Fibroblast of lung (primary cell): ENCODE results near the gene HAUS7. TPM values are rescaled to one million over a fixed set of nuclear protein-coding genes. Genes with fewer than 3 reads are reported as not detected.
A peak's percentile ranks its signal among the peaks of the same experiment; 100 is the strongest.

Experiments
- DNase-seq, 2 donors: peaks; one replicate each; pipeline versions ENCODE4 v3.0.0 to v3.0.0-alpha.2; 2010; ENCODE audit warnings: low read depth in 2 of 2
- H2AFZ ChIP-seq: 2 replicates; pipeline ENCODE4 v1.5.1; 2012; ENCODE audit warnings: low read length, control low read depth, inconsistent platforms
- H3K27ac ChIP-seq: 2 replicates; pipeline ENCODE4 v1.5.1; 2011; ENCODE audit warnings: low read length, control low read depth; ENCODE audit not compliant: insufficient read depth
- H3K27me3 ChIP-seq: 2 replicates; pipeline ENCODE4 v1.5.1; 2011; ENCODE audit warnings: mild to moderate bottlenecking, low read length; ENCODE audit not compliant: control insufficient read depth, insufficient read depth
- H3K36me3 ChIP-seq: 2 replicates; pipeline ENCODE4 v1.5.1; 2011; ENCODE audit warnings: low read length; ENCODE audit not compliant: control insufficient read depth, insufficient read depth
- H3K4me1 ChIP-seq: 2 replicates; pipeline ENCODE4 v1.5.1; 2011; ENCODE audit warnings: low read length; ENCODE audit not compliant: control insufficient read depth, insufficient read depth; ENCODE audit errors: extremely low read depth
- H3K4me2 ChIP-seq: 2 replicates; pipeline ENCODE4 v1.5.1; 2011; ENCODE audit warnings: low read length, control low read depth; ENCODE audit not compliant: insufficient read depth; ENCODE audit errors: extremely low read depth
- H3K4me3 ChIP-seq, 4 experiments: fragments of 200-600 bp in 1 of 4; sonication (generic) in 1 of 4; replicated peaks in 1 of 4; 2 replicates each; pipeline ENCODE4 v1.5.1; 2011 to 2016; ENCODE audit warnings: low read length in 4 of 4, low read depth in 3 of 4, mild to moderate bottlenecking in 3 of 4, control low read depth in 2 of 4, inconsistent platforms in 1 of 4, mixed read lengths in 1 of 4; ENCODE audit not compliant: insufficient read depth in 1 of 4; ENCODE audit errors: control extremely low read depth in 1 of 4
- H3K79me2 ChIP-seq: 2 replicates; pipeline ENCODE4 v1.5.1; 2012; ENCODE audit warnings: mild to moderate bottlenecking, low read length, inconsistent platforms; ENCODE audit not compliant: control insufficient read depth, insufficient read depth
- H3K9ac ChIP-seq: 2 replicates; pipeline ENCODE4 v1.5.1; 2011; ENCODE audit warnings: mild to moderate bottlenecking, low read length, control low read depth; ENCODE audit not compliant: insufficient read depth
- H3K9me3 ChIP-seq: 2 replicates; pipeline ENCODE4 v1.5.1; 2012; ENCODE audit warnings: low read depth, low read length; ENCODE audit not compliant: control insufficient read depth, insufficient read depth
- H4K20me1 ChIP-seq: 2 replicates; pipeline ENCODE4 v1.5.1; 2011; ENCODE audit warnings: low read length; ENCODE audit not compliant: control insufficient read depth, insufficient read depth; ENCODE audit errors: extremely low read depth
- EZH2 ChIP-seq: IDR thresholded peaks from 2 replicates; pipeline ENCODE4 v1.5.1; 2012; ENCODE audit warnings: low read length, control low read depth, mild to moderate bottlenecking; ENCODE audit errors: missing control alignments
- polyA plus RNA-seq, 2 donors: library from polyadenylated mRNA; depleted of rRNA in 1 of 2; stranded (reverse) in 1 of 2; unstranded in 1 of 2; fragments of >200 nt; gene quantifications; 2 replicates each; pipeline ENCODE4 v1.2.1, GENCODE V29; 2011 to 2012; ENCODE audit warnings: missing spikeins in 1 of 2
- total RNA-seq: library from RNA; depleted of rRNA; stranded (reverse); fragments of >200 nt; gene quantifications from 2 replicates; pipeline ENCODE4 v1.2.1, GENCODE V29; 2014
- TF ChIP-seq, protein P1 (sequence below), 2 donors: IDR thresholded peaks in 1 of 2; conservative IDR thresholded peaks in 1 of 2; 1 replicate in 1 of 2; 2 replicates in 1 of 2; pipeline ENCODE4 v1.5.1; 2011 to 2012; ENCODE audit warnings: low read length in 2 of 2, control low read depth in 1 of 2, inconsistent platforms in 1 of 2, low read depth in 1 of 2, mild to moderate bottlenecking in 1 of 2

Gene HAUS7
- total and polyA plus RNA-seq, 2 donors (not counting 1 experiment from before 2014, with no cell fraction given), result 7.3 to 10.4 TPM

- Histone ChIP-seq H3K79me2 (no peaks in the 10 kb centered on the region), H3K4me2 (no peak overlapping the region), H3K4me1 (no peaks in the 10 kb centered on the region), H4K20me1 (no peaks in the 10 kb centered on the region), H2AFZ (no peak overlapping the region), H3K27me3 (peaks cover 7% of the 10 kb centered on the region), H3K4me3 (no peak overlapping the region), H3K36me3 (no peaks in the 10 kb centered on the region), H3K27ac (no peak overlapping the region), H3K9ac (no peak overlapping the region), H3K9me3 (no peaks in the 10 kb centered on the region)
- TF ChIP-seq, protein P1, sequence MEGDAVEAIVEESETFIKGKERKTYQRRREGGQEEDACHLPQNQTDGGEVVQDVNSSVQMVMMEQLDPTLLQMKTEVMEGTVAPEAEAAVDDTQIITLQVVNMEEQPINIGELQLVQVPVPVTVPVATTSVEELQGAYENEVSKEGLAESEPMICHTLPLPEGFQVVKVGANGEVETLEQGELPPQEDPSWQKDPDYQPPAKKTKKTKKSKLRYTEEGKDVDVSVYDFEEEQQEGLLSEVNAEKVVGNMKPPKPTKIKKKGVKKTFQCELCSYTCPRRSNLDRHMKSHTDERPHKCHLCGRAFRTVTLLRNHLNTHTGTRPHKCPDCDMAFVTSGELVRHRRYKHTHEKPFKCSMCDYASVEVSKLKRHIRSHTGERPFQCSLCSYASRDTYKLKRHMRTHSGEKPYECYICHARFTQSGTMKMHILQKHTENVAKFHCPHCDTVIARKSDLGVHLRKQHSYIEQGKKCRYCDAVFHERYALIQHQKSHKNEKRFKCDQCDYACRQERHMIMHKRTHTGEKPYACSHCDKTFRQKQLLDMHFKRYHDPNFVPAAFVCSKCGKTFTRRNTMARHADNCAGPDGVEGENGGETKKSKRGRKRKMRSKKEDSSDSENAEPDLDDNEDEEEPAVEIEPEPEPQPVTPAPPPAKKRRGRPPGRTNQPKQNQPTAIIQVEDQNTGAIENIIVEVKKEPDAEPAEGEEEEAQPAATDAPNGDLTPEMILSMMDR (conservative IDR thresholded peaks at IDR 0.05 in 1 of 2, IDR thresholded peaks at IDR 0.05 in 1 of 2; ENCODE audit: low read depth in 1 of 2, low read length in 2 of 2), result no peak
- no peak for TF ChIP-seq EZH2
- no peak for DNase-seq
Observed at GRCh38 chrX:153515435-153515834, 45.1 kb upstream of the HAUS7 start.

DNA sequence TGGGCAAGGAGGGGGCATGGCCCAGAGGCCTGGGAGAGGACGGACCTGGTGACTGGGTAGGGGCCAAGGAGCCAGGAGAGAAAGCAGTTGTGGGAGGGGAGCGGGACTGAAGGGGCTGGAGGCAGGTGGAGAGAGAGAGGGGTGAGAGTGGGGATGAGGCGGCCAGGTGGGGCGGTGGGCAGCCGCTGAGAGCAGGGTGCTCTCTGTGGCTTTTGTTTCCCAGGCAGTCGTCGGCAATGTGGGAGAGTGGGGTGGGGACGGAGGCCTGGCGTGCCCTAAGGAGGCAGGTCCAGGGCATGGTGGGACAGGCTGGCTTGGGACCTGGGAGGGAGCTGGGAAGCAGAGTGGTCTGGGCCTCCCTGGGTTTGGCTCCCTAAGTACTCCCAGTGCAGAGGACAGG, 43.9 kb upstream of the HAUS7 start:
- DNase-seq, result no peak
- no peaks in the 10 kb centered on the region for H3K36me3 ChIP-seq
- no peak overlapping the region for H3K4me3 ChIP-seq
- H3K27ac ChIP-seq, result no peak overlapping the region
- no peak overlapping the region for H2AFZ ChIP-seq
- TF ChIP-seq, protein P1 (conservative IDR thresholded peaks at IDR 0.05 in 1 of 2, IDR thresholded peaks at IDR 0.05 in 1 of 2; ENCODE audit: low read depth in 1 of 2, low read length in 2 of 2), result no peak
- no peak for TF ChIP-seq EZH2
- H3K4me2 ChIP-seq, result no peak overlapping the region
- H3K4me1 ChIP-seq, result no peaks in the 10 kb centered on the region
- H3K79me2 ChIP-seq, result no peaks in the 10 kb centered on the region
- no peak overlapping the region for H3K9ac ChIP-seq
- H4K20me1 ChIP-seq, result no peaks in the 10 kb centered on the region
- no peaks in the 10 kb centered on the region for H3K9me3 ChIP-seq
- peaks cover 7% of the 10 kb centered on the region for H3K27me3 ChIP-seq

- Histone ChIP-seq H3K9me3 (no peaks in the 10 kb centered on the region), H3K27ac (no peak overlapping the region), H3K4me2 (no peak overlapping the region), H2AFZ (no peak overlapping the region), H4K20me1 (no peaks in the 10 kb centered on the region), H3K4me3 (no peak overlapping the region), H3K9ac (no peak overlapping the region), H3K36me3 (no peaks in the 10 kb centered on the region), H3K4me1 (no peaks in the 10 kb centered on the region), H3K27me3 (peaks cover 4% of the 10 kb centered on the region), H3K79me2 (no peaks in the 10 kb centered on the region)
- peak in 1 of 2 donors; percentile 49 for DNase-seq
- TF ChIP-seq EZH2, result no peak
- TF ChIP-seq, protein P1 (conservative IDR thresholded peaks at IDR 0.05 in 1 of 2, IDR thresholded peaks at IDR 0.05 in 1 of 2; ENCODE audit: low read depth in 1 of 2, low read length in 2 of 2), result no peak
Observed at GRCh38 chrX:153513265-153513664, 42.9 kb upstream of the HAUS7 start.
